OCI-LY3 (cell line): ENCODE data around the gene SLC25A39.

Experiments
- CTCF ChIP-seq: fragments of 200-600, 300-600 bp; sonication (generic); IDR thresholded peaks from 2 replicates; pipeline ENCODE4 v1.5.1; 2014; ENCODE audit warnings: antibody characterized with exemption, low read length, low read depth
- EZH2phosphoT487 ChIP-seq: fragments of 200-600 bp; shearing (Covaris generic); IDR thresholded peaks from 2 replicates; pipeline ENCODE4 v1.6.1; 2018; ENCODE audit warnings: antibody characterized with exemption, mixed run types, low read depth

- no peak for TF ChIP-seq CTCF
- no peak for TF ChIP-seq EZH2phosphoT487
Observed at GRCh38 chr17:44318077-44318892, 6.3 kb downstream of the SLC25A39 start.
